GM18526 (cell line): Measurements from ENCODE around the gene DENND1B.

Source experiments
- POLR2A ChIP-seq: IDR thresholded peaks from 3 replicates; pipeline ENCODE4 v1.6.1; 2011; ENCODE audit not compliant: insufficient read length; ENCODE audit errors: extremely low read depth

DENND1B gene

GRCh38 chr1:197775282-197776262, at the start of gene DENND1B:
TSS of gene DENND1B (minus strand) at chr1:197775480. CDS start at chr1:197775155, 325 bp downstream.
- no peak for TF ChIP-seq POLR2A

DNA sequence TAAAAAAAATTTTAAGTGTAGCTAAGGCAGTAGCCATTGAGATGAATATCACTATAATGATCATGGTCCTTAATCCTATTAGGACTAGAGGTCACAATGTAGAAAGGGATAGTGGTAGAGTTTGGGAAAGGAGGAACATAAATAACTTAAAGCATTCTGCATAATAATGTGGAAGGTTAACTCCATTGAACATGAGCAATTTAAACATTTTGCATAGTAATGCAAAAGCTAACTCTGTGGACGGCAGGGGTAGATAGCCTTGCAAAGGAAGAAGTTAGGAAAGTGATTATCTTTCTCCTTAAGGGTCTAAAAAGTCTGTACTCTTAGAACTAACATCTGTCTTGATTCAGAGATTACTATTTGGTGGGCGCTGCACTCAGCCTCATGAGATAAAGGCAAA, 39.0 kb upstream of the DENND1B start:
- no peak for TF ChIP-seq POLR2A

DNA sequence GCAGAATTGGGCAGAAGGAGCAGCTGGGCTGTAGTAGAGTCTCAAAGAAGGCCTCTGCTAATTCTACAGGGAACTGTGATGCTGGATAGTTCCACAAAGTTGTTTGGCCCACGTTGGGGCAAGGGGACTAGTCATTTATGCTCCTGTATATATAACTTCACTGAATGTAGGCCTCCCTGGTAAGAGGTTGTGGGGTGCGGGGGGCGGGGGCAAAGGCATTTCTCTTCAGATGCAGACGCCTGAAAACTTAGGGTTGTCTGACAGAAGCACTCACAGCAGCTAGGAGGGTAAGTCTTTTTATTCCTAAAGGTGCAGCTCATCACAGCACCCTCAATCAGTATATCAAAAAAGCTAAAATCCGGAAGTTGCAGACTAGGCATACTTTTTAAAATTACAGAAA, 38.5 kb upstream of the DENND1B start:
- TF ChIP-seq POLR2A = no peak

- TF ChIP-seq POLR2A = no peak
Measured at GRCh38 chr1:197811769-197812168, 36.5 kb upstream of the DENND1B start.

- no peak for TF ChIP-seq POLR2A
Measured at GRCh38 chr1:197810812-197811211, 35.5 kb upstream of the DENND1B start.

DNA sequence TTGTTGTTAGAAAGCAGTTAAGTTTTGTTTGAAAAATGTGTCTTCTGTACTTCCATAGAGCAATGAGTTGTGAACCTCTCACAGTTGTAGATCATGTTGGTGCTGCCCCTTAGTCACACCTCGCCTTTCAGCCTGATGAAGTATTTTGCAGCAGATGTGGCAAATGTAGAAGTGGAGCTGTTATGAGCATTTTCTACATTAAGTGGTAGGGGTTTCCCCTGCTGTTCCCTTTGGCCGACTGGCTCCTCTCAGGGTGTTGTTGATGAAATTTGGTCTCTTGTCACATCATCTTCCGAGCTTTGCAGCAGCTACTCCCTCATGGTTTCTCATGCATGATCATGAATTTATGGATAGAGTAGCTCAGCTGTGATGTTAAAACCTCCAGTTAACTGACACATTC, 33.6 kb upstream of the DENND1B start:
- TF ChIP-seq POLR2A = no peak

DNA sequence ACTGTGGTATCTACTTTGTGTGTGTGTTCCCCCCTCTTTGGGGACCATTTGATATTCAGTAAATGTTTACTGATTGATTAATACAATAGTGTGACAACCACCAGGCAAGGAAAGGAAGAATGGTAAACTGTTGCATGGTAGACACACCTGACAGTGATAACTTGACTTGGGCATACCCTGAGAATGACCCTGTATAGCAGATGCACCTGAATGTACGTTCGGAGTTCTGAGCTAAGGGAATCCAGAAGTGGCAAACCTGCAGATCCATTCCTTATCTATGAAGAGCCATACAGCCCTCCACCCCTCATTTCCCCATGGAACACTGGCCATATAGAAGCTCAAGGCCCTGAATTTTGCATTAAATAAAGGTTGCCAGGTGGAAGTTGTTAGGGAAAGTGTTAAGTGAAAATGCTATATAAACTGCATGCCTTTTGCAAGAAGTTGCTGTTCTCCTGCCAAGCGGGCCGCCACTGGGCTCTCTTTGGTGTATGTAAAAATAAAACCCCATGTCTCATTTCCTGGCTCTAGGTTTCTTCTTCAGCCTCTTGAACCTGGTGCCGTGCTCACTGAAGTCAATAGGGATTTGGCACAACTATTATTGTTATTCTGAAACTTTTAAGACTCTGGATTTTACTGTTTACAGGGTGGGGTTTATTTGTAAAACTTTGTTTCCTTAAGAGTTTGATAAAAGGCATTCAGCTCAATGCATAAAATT, 32.6 kb upstream of the DENND1B start:
- no peak for TF ChIP-seq POLR2A

DNA sequence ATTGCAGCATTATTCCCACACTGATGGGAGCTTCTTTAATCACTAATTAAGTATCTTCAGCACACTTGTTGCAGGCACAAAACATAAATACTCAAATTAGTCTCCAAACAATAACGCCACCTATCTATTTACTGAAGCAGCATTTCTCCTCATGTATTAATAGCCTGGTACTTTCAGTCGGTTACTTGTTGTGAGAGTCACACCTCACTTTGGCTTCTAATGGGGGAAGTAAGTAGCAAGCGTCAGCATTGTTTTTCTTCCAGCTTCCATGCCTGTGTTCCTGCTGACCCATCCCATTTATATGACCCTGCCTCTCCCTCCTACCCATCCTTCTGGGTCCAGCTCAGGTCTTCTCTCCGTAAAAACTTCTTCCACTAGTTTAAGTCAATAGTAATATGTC, 31.9 kb upstream of the DENND1B start:
- TF ChIP-seq POLR2A = no peak

DNA sequence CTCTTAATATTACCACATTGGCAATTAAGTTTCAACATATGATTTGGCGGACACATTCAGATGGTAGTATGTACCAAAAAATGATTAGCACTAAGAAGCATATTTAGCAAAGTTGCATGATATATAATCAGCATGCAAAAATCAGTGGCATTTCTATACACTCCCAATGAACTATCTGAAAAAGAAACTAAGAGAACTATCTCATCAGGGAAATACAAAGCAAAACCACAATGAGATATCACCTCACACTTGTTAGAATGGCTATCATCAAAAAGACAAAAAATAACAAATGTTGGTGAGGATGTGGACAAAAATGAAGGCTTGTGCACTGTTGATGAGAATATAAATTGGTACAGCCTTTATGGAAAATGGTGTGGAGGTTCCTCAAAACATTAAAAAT, 31.4 kb upstream of the DENND1B start:
- no peak for TF ChIP-seq POLR2A

- TF ChIP-seq POLR2A = no peak
Measured at GRCh38 chr1:197801684-197802083, 26.4 kb upstream of the DENND1B start.

- TF ChIP-seq POLR2A = no peak
Measured at GRCh38 chr1:197801111-197801482, 25.8 kb upstream of the DENND1B start.

DNA sequence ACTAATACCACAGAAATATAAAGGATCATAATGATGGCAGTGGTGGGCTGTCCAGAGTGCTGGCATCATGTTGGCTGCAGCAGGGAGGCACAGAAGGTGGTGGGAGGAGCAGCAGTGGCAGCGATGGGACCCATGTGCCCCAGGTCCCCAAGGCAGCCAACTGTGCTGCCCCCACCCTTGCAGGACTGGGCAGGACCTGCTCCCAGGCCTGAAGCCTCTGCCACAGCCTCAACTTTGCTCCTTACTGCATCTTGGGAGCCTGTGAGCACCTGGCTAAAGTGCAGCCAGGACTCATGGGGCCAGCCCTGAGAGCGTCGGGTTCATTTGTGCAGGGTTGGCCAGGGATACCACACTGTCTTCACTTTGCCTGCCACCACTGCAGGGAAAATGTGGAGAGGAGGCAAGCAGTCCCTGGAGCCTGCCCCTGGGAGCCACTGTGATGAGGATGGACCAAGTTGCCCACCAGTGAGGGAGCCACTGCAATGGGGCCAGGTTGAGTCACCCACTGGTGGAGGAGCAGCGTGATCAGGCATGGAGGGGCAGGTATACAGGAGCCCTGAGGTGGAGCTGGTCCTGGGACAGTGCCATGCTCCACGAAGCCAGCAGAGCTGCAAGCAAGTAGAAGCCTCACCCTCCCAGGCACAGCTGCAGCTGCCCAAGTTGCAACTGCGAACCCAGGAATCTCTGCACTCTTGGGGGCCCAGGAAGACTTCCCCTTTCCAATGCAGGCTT, 25.3 kb upstream of the DENND1B start:
- TF ChIP-seq POLR2A = no peak

DNA sequence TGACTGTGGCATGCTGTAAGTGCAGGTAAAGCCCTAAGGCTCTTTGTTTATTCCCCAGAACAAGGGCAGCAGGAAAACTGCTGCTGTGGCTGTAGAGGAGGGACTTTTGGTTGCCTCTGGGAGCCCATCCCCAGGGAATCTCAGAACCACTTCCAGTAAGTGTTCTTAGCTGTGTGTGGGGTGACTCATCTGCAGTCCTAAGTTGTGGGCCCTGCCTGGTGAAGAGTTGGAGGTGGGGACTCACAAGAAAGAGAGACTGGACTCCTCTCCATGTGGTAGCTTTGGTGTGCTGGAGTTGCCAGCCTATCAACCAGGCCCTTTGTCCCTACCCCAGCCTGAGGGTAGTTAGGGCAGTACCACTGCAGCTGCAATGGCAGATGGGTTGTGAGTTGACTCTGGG, 24.0 kb upstream of the DENND1B start:
- no peak for TF ChIP-seq POLR2A

GRCh38 chr1:197798492-197798891, 23.2 kb upstream of the DENND1B start:
- no peak for TF ChIP-seq POLR2A

DNA sequence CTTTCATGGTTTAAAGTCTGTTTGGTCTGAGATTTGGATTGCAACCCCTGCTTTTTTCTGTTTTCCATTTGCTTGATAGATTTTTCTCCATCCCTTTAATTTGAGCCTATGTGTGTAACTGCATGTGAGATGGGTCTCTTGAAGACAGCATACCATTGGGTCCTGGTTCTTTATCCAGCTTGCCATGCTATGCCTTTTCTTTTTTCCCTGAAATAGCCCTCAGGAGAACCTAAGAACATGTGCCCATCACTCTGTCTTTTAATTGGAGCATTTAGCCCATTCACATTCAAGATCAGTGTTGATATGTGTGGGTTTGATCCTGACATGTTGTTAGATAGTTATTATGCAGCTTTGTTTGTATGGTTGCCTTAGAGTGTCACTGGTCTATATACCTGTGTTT, 21.7 kb upstream of the DENND1B start:
- TF ChIP-seq POLR2A = no peak
